Keratinocyte (primary cell): ENCODE results near the gene IFI27L2. TPM values are rescaled to one million over a fixed set of nuclear protein-coding genes. Genes with fewer than 3 reads are reported as not detected.
A peak's percentile ranks its signal among the peaks of the same experiment; 100 is the strongest.

ENCODE experiments used
- DNase-seq: peaks from one replicate; pipeline ENCODE4 v3.0.0-alpha.2; 2011; ENCODE audit warnings: low read depth, missing footprints, low spot score
- FAIRE-seq: peaks from 2 replicates; lab custom pipeline; 2011; peaks lifted over from hg19 to GRCh38; lab: Jason Lieb, UNC
- H2AFZ ChIP-seq: 2 replicates; pipeline ENCODE4 v1.6.0; 2012; ENCODE audit warnings: low read length, control low read depth, inconsistent platforms; ENCODE audit not compliant: control insufficient read depth
- H3K27ac ChIP-seq: 2 replicates; pipeline ENCODE4 v1.5.1; 2011; ENCODE audit warnings: low read length; ENCODE audit not compliant: control insufficient read depth, insufficient read depth
- H3K27me3 ChIP-seq: 3 replicates; pipeline ENCODE4 v1.6.0; 2011; ENCODE audit warnings: low read length; ENCODE audit not compliant: control insufficient read depth, insufficient read depth; ENCODE audit errors: extremely low read depth
- H3K36me3 ChIP-seq, 2 experiments: 2 replicates in 1 of 2; 3 replicates in 1 of 2; pipeline ENCODE4 v1.5.1; 2011; ENCODE audit warnings: low read length in 2 of 2, mild to moderate bottlenecking in 1 of 2; ENCODE audit not compliant: control insufficient read depth in 2 of 2, insufficient read depth in 2 of 2; ENCODE audit errors: extremely low read depth in 1 of 2
- H3K4me1 ChIP-seq: 3 replicates; pipeline ENCODE4 v1.5.1; 2011; ENCODE audit warnings: low read length; ENCODE audit not compliant: control insufficient read depth, insufficient read depth; ENCODE audit errors: extremely low read depth
- H3K4me2 ChIP-seq: 3 replicates; pipeline ENCODE4 v1.6.0; 2011; ENCODE audit warnings: low read depth, low read length; ENCODE audit not compliant: control insufficient read depth, insufficient read depth; ENCODE audit errors: extremely low read depth
- H3K4me3 ChIP-seq, 3 experiments: fragments of 200-600 bp in 1 of 3; sonication (generic) in 1 of 3; 2 replicates in 2 of 3; 3 replicates in 1 of 3; pipeline ENCODE4 v1.5.1; 2011 to 2016; ENCODE audit warnings: low read length in 3 of 3, mild to moderate bottlenecking in 3 of 3, control low read depth in 2 of 3, inconsistent platforms in 1 of 3, low read depth in 1 of 3, mixed read lengths in 1 of 3, mixed run types in 1 of 3, moderate library complexity in 1 of 3; ENCODE audit not compliant: control insufficient read depth in 2 of 3, insufficient read depth in 2 of 3; ENCODE audit errors: extremely low read depth in 1 of 3
- H3K79me2 ChIP-seq: 2 replicates; pipeline ENCODE4 v1.6.0; 2012; ENCODE audit warnings: low read length; ENCODE audit not compliant: control insufficient read depth, insufficient read depth
- H3K9ac ChIP-seq: 3 replicates; pipeline ENCODE4 v1.6.0; 2011; ENCODE audit warnings: low read length; ENCODE audit not compliant: control insufficient read depth, insufficient read depth; ENCODE audit errors: extremely low read depth
- H3K9me1 ChIP-seq: 3 replicates; pipeline ENCODE4 v1.6.0; 2011; ENCODE audit warnings: low read length; ENCODE audit not compliant: control insufficient read depth, insufficient read depth; ENCODE audit errors: extremely low read depth
- H3K9me3 ChIP-seq: 2 replicates; pipeline ENCODE4 v1.5.1; 2012; ENCODE audit warnings: low read depth, low read length; ENCODE audit not compliant: control insufficient read depth
- H4K20me1 ChIP-seq: 3 replicates; pipeline ENCODE4 v1.6.0; 2011; ENCODE audit warnings: low read length; ENCODE audit not compliant: control insufficient read depth, insufficient read depth; ENCODE audit errors: extremely low read depth
- EZH2 ChIP-seq: IDR thresholded peaks from one replicate; pipeline ENCODE4 v1.6.1; 2012; ENCODE audit warnings: inconsistent platforms, mild to moderate bottlenecking, low read length, moderate library complexity
- dilution Hi-C: fragments of 300-500 bp; cut with MboI; formaldehyde crosslinking; loops from one replicate; pipeline ENCODE4 v1.7.0; 2020; ENCODE audit warnings: low sequenced_read_pairs; ENCODE audit not compliant: extremely low pct_ligation_motif_present
- polyA plus RNA-seq, 5 experiments: library from polyadenylated mRNA; depleted of rRNA in 3 of 5; stranded (reverse) in 3 of 5; stranded (forward) in 1 of 5; unstranded in 1 of 5; fragments of >200 nt; gene quantifications; 1 replicate in 1 of 5; 2 replicates in 3 of 5; 3 replicates in 1 of 5; pipeline versions ENCODE4 v1.2.1 to v1.2.3, GENCODE V29; 2011 to 2012; ENCODE audit warnings: missing spikeins in 2 of 5, low read depth in 1 of 5, low replicate concordance in 1 of 5
- TF ChIP-seq, protein P1 (sequence below), 3 experiments: IDR thresholded peaks in 1 of 3; conservative IDR thresholded peaks in 1 of 3; optimal IDR thresholded peaks in 1 of 3; 2 replicates in 2 of 3; 3 replicates in 1 of 3; pipeline versions ENCODE3 to v1.5.1; 2011; ENCODE audit warnings: low read length in 3 of 3, mild to moderate bottlenecking in 3 of 3, moderate library complexity in 2 of 3, control low read depth in 1 of 3, inconsistent platforms in 1 of 3; ENCODE audit not compliant: insufficient read depth in 2 of 3; ENCODE audit errors: extremely low read depth in 1 of 3

The IFI27L2 gene
- polyA plus RNA-seq, 1 donor (not counting 4 experiments of a cell fraction or from before 2014, with no cell fraction given): 67.5 TPM

- DNase-seq (no peak), FAIRE-seq (no peak)
- dilution Hi-C loops: no loop called here
- Histone ChIP-seq H2AFZ (no peak overlapping the region), H3K4me2 (peak overlapping the region; percentile 87), H3K79me2 (peaks cover 61% of the 10 kb centered on the region), H3K4me3 (peak overlapping the region; percentile 78 to 100 (median 93)), H3K27ac (peak overlapping the region; percentile 88), H3K4me1 (peaks cover 30% of the 10 kb centered on the region), H3K9me3 (peaks cover 2% of the 10 kb centered on the region), H3K36me3 (peaks cover 8 to 16% of the 10 kb centered on the region in 2 experiments), H3K9ac (peak overlapping the region; percentile 95), H4K20me1 (peaks cover 5% of the 10 kb centered on the region), H3K27me3 (no peaks in the 10 kb centered on the region), H3K9me1 (no peaks in the 10 kb centered on the region)
- no peak for TF ChIP-seq EZH2
- TF ChIP-seq, protein P1, sequence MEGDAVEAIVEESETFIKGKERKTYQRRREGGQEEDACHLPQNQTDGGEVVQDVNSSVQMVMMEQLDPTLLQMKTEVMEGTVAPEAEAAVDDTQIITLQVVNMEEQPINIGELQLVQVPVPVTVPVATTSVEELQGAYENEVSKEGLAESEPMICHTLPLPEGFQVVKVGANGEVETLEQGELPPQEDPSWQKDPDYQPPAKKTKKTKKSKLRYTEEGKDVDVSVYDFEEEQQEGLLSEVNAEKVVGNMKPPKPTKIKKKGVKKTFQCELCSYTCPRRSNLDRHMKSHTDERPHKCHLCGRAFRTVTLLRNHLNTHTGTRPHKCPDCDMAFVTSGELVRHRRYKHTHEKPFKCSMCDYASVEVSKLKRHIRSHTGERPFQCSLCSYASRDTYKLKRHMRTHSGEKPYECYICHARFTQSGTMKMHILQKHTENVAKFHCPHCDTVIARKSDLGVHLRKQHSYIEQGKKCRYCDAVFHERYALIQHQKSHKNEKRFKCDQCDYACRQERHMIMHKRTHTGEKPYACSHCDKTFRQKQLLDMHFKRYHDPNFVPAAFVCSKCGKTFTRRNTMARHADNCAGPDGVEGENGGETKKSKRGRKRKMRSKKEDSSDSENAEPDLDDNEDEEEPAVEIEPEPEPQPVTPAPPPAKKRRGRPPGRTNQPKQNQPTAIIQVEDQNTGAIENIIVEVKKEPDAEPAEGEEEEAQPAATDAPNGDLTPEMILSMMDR (optimal IDR thresholded peaks at IDR 0.05 in 1 of 3, IDR thresholded peaks at IDR 0.05 in 1 of 3, conservative IDR thresholded peaks at IDR 0.05 in 1 of 3; ENCODE audit: extremely low read depth in 1 of 3, insufficient read depth in 2 of 3, low read length in 3 of 3): no peak
These were observed 49.3 kb downstream of the IFI27L2 start for GRCh38 chr14:94079891-94080620.

DNA sequence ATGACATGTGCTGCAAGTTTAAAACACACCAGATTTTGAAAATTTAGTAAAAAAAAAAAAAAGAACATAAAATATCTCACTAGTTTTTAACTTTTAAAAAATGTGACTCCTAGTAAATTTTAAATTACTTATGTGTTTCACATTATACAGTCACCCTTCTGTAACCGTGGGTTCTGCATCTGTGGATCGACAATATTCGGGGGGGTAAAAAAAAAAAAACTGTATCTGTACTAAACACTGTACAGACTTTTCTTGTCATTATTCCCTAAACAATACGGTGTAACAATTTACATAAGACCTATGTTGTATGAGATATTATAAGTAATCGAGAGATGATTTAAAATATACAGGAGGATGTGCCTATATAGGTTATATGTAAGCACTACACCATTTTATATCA lies 51.6 kb downstream of the IFI27L2 start:
- Histone ChIP-seq H2AFZ (no peak overlapping the region), H3K79me2 (peaks cover 83% of the 10 kb centered on the region), H3K9me1 (no peaks in the 10 kb centered on the region), H3K4me1 (peaks cover 30% of the 10 kb centered on the region), H3K4me2 (peak overlapping the region; percentile 41), H3K4me3 (peak overlapping the region in 1 of 3 experiments; percentile 4), H3K27me3 (no peaks in the 10 kb centered on the region), H3K9me3 (peaks cover 2% of the 10 kb centered on the region), H3K27ac (no peak overlapping the region), H4K20me1 (peaks cover 5% of the 10 kb centered on the region), H3K9ac (no peak overlapping the region), H3K36me3 (peaks cover 8 to 16% of the 10 kb centered on the region in 2 experiments)
- TF ChIP-seq EZH2: no peak
- dilution Hi-C loops: no loop called here
- no peak for FAIRE-seq
- DNase-seq: no peak

Other genes starting within 250 kb of the IFI27L2 start
- gene FAM181A, start 202.3 kb downstream of the IFI27L2 start, polyA plus RNA-seq: 0.04 TPM in 1 of 3 replicates, not detected in the others
- 0.31 to 1.7 TPM (median 0.56 TPM) in 3 replicates for gene ASB2, start 153.0 kb downstream of the IFI27L2 start, polyA plus RNA-seq
- gene CCDC197, start 132.3 kb downstream of the IFI27L2 start, polyA plus RNA-seq: not detected in 3 replicates
- gene OTUB2, start 103.3 kb downstream of the IFI27L2 start, polyA plus RNA-seq: 2.6 to 4.8 TPM (median 3.5 TPM) in 3 replicates
- 171 to 179 TPM (median 172 TPM) in 3 replicates for gene DDX24, start 48.4 kb downstream of the IFI27L2 start, polyA plus RNA-seq
- gene IFI27L1, start 48.3 kb downstream of the IFI27L2 start, polyA plus RNA-seq: 17.4 to 25.0 TPM (median 18.9 TPM) in 3 replicates
- 1,132 to 3,594 TPM (median 2,783 TPM) in 3 replicates for gene IFI27, start 18.9 kb downstream of the IFI27L2 start, polyA plus RNA-seq
- gene PPP4R4, start 44.7 kb upstream of the IFI27L2 start, polyA plus RNA-seq: 8.1 to 9.0 TPM (median 8.9 TPM) in 3 replicates
- gene SERPINA10, start 163.7 kb upstream of the IFI27L2 start, polyA plus RNA-seq: not detected in 3 replicates
- 0.18 TPM in 1 of 3 replicates, not detected in the others for gene SERPINA6, start 193.7 kb upstream of the IFI27L2 start, polyA plus RNA-seq
- gene SERPINA2, start 237.1 kb upstream of the IFI27L2 start, polyA plus RNA-seq: not detected in 3 replicates